HTERT RPE-1 (cell line): ENCODE results near the gene METAP1.
"Not testable (repeated sequence)": the region's sequence is repeated elsewhere in the genome, so short reads cannot be mapped to it uniquely, and the experiment has no call there.

ENCODE experiments used
- in situ Hi-C: fragments of 300-500 bp; cut with MboI; formaldehyde crosslinking; loops from 4 replicates; pipeline ENCODE4 v1.14.3; 2020; ENCODE audit warnings: low sequenced_read_pairs

The METAP1 gene

DNA sequence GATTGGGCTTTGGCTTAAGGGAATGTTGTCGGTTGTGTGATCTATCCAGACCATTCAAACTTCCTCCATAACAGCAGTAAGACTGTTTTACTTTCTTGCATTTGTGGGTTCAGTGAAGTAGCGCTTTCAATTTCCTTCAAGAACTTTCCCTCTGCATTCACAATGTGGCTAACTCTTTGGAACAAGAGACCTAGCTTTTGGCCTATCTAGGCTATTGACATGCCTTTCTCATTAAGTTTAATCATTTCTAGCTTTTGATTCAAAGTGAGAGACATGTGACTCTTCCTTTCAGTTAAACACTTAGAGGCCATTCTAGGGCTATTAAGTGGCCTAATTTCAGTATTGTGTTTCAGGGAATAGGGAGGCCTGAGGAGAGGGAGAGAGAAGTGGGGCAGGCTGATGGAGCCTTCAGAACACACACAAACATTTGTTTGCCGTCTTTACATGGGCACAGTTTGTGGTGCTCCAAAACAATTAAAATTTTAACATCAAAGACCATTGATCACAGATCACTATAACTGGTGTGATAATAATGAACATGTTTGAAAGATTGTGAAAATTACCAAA lies 59.0 kb downstream of the METAP1 start:
- in situ Hi-C loops = no loop called here

- in situ Hi-C loops = no loop called here
Measured at GRCh38 chr4:99058228-99058627, 62.7 kb downstream of the METAP1 start.

- in situ Hi-C loops = no loop called here
Measured at GRCh38 chr4:99059550-99059949, 64.0 kb downstream of the METAP1 start.

DNA sequence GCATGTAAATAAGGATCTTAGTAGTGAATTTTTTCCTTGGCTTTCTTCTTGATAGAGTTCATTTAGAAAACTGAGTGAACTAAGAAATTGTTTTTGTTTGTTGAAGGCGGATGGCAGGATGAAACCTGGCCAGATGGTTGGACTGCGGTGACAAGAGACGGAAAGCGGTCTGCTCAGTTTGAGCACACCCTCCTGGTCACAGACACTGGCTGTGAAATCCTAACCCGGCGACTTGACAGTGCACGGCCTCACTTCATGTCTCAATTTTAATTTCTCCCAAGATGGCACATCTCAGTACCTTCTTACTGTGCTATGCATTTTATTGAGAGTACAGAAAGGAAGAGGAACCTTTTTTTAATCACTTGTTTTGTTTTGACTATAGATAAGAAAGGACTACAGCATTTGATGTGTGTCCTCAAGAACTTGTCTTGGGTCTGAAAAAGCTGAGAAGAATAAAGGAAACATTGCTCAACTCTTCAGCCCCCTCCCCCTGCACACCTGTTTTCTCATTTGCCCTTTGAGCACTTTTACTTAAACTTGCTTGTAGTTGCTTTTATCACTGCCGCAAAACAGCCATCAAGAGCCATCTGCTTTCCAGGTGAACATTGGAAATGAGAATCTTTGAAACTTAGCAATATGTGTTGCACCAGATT lies 65.7 kb downstream of the METAP1 start:
- in situ Hi-C loops = no loop called here

GRCh38 chr4:99062120-99062519 lies 66.6 kb downstream of the METAP1 start:
- in situ Hi-C loops = no loop called here

- in situ Hi-C loops = not testable (repeated sequence)
Measured at GRCh38 chr4:99065521-99065920, 70.0 kb downstream of the METAP1 start.

- in situ Hi-C loops = no loop called here
Measured at GRCh38 chr4:99067617-99068016, 72.1 kb downstream of the METAP1 start.

- in situ Hi-C loops = no loop called here
Measured at GRCh38 chr4:99071159-99071558, 75.6 kb downstream of the METAP1 start.

GRCh38 chr4:99074816-99075215 lies 79.3 kb downstream of the METAP1 start:
- in situ Hi-C loops = no loop called here

DNA sequence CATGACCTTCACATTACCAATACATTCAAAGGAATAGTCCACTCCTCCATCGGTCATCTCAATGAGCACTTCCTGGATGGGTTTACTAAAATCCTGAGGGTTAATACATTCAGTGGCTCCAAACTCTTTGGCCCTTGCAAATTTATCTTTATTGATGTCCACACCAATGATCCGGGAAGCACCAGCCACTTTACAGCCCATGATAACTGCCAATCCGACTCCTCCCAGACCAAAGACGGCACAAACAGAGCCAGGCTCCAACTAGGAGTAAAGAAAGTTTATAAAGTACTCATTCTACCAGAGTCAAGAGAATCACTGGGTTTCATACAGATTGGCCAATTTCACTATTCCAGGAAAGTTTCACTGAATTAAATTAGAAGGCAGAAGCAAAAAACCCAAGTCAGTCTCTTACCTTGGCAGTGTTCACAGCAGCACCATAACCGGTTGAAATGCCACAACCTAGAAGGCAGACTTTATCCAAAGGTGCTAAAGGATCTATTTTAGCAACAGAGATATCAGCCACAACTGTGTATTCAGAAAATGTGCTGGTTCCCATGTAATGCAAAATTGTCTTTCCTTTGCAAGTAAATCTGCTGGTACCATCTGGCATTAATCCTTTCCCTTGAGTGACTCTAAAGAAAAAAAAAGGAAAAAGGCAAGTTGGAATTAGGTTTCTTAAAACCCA lies 80.9 kb downstream of the METAP1 start:
- in situ Hi-C loops = no loop called here

- in situ Hi-C loops = no loop called here
Measured at GRCh38 chr4:99077177-99077576, 81.7 kb downstream of the METAP1 start.

DNA sequence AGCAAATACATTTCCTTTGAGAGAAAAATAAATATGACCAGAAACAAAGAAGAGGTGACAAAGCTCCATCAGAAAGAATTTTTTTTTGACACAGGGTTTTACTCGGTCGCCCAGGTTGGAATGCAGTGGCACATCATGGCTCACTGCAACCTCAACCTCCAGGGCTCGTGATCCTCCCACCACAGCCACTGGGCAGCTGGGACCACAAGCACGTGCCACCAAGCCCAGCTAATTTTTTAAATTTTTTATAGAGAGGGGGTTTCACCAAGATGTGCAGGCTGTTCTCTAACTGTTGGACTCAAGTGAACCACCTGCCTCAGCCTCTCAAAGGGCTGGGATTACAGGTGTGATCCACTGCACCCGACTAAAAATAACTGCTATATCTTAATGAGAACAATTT lies 82.8 kb downstream of the METAP1 start:
- in situ Hi-C loops = no loop called here

GRCh38 chr4:99078931-99079624 lies 83.6 kb downstream of the METAP1 start:
- in situ Hi-C loops = no loop called here

DNA sequence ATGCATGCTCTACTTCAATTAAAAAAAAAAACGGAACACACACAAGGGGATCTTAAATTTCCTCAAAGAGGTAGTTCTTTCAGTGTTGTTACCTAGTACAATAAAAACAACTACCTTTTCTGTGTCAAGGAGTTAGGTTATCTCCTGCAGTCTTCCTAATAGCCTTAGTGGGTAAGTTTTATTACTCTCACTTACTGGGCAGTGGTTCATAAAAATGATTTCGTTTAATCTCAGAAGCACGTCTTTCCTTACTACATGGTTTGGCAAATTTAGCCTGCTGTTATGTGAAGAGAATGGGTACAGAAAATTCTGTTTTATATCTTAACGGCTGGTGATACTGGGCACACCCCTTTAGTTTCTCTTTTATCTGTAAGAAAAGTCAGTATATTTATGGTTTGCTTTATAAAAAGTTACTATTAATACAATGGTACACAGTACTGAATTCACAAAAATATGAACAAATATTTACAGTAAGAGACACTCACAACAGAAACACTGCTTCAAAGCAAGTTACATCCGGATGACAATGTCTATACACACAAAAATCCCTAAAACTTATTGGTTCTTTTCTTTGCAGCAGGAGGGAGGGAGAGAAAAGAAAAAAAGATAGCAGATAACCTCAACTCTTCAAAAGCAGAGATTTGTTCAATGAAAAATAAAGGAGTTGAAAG lies 84.2 kb downstream of the METAP1 start:
- in situ Hi-C loops = no loop called here

DNA sequence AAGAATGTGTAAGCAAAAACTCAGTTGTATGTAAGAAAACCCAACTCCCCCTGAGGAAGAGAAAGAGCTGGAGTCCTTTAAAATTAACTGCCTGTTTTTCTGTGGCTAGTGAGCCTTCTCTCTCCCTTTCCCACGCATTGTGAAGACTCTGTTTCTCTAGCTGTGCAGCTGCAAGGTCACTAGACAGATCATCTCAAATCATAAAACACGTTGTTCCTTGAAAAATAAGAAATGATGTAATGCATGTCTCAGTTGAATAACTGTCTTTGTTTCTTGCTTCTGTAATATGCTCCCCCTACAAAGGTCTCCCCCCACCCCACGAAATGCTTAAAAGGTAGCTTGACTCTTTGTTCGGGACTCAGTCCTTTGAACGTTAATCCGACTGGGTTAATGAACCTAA lies 85.3 kb downstream of the METAP1 start:
- in situ Hi-C loops = not testable (repeated sequence)

DNA sequence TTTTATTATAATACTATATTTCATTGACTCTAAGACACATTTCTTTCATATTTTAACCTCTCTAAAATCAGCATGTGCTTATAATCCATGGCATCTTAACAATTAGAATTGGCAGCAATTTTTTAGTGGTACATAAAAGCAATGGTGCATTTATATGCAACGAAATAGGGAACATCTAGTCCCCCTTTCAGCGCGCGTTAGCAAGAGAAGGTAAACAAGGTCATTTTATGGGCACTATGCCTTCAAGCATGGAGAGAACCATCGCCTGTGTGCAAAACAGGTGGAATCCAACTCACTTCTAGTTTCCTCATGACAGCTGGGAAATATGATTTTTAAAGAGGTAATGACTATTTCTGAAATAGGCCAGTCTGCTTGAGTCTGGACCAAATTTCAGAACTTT lies 86.7 kb downstream of the METAP1 start:
- in situ Hi-C loops = no loop called here

GRCh38 chr4:99084595-99084994 lies 89.1 kb downstream of the METAP1 start:
- in situ Hi-C loops = no loop called here

GRCh38 chr4:99088023-99088449 lies 92.5 kb downstream of the METAP1 start:
- in situ Hi-C loops = no loop called here

DNA sequence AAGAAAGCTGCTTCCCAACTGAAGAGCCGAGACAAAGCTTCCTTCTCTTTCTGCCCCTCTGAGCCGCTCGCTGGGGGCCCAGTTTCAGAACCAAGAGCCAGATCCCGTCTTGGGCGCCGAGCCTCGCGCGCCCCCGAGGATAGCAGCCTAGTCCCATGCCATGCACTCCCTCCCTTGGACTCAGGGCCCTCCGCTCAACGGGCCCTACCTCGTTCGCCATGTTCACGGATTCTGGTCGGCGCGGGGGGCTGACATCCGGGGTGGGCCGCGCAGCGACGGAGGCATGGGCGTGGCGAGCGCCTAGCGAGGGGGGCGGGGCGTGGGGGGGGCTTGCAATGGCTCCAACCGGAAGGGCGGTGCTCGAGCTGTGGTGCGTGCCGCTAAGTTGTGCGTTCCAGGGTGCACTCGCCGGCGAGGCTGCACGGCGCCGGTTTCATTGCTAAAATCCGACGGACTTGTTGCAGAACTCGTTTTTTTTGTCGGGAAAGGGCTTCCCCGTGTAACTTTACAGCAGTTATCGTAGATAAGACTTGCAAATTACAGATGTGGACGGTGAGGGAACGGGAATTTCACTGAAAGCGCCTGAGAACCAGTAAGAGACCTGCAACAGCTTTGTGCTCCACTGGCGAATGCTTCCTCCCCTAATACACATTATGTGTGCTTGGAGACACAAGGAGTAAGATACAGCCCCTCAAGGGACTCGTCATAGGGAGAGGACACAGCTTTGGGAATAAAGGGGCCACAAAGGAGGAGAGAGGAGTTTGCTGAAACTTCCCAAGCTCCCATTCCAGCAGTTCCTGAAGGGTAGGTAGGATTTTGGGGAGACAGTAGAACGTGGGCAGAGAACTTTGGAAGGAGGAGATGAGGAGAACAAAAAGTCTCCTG lies 93.2 kb downstream of the METAP1 start, which contains the start of gene ADH5:
TSS of gene ADH5 (minus strand) at position 308 of the 885 bp plus-strand sequence. CDS start at position 220, 88 bp downstream.
- in situ Hi-C loops = no loop called here
